ENCODE results near the gene IER3IP1.

The IER3IP1 gene

GRCh38 chr18:47174545-47175116, 1.5 kb downstream of the IER3IP1 start:
- H3K4me3 ChIP-seq (replicated peaks in 1 of 2; ENCODE audit: low read depth in 2 of 2, low read length in 2 of 2) = peak overlapping the region; percentile 84 to 86
- DNase-seq (ENCODE audit: low read depth in 2 of 2) = no peak
- TF ChIP-seq, protein P1, sequence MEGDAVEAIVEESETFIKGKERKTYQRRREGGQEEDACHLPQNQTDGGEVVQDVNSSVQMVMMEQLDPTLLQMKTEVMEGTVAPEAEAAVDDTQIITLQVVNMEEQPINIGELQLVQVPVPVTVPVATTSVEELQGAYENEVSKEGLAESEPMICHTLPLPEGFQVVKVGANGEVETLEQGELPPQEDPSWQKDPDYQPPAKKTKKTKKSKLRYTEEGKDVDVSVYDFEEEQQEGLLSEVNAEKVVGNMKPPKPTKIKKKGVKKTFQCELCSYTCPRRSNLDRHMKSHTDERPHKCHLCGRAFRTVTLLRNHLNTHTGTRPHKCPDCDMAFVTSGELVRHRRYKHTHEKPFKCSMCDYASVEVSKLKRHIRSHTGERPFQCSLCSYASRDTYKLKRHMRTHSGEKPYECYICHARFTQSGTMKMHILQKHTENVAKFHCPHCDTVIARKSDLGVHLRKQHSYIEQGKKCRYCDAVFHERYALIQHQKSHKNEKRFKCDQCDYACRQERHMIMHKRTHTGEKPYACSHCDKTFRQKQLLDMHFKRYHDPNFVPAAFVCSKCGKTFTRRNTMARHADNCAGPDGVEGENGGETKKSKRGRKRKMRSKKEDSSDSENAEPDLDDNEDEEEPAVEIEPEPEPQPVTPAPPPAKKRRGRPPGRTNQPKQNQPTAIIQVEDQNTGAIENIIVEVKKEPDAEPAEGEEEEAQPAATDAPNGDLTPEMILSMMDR (IDR thresholded peaks at IDR 0.05; ENCODE audit: low read depth, low read length) = no peak

DNA sequence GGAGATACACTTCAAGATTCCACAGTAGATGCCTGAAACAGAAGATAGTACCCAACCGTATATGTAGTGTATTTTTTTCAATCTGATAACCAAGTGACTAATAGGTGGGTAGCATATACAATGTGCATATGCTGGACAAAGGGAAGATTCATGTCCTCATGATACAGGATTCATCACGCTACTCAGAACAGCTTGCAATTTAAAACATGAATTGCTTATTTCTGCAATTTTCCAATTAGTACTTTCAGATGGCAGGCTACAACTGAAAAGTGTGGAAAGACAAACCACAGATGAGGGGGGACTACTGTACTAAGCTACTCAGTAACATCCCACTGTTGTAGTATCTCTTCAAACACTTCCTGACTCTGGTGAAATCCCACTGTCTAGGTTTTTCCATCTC, 3.7 kb downstream of the IER3IP1 start:
- TF ChIP-seq, protein P1 (IDR thresholded peaks at IDR 0.05; ENCODE audit: low read depth, low read length) = no peak
- no peak overlapping the region for H3K4me3 ChIP-seq (replicated peaks in 1 of 2; ENCODE audit: low read depth in 2 of 2, low read length in 2 of 2)
- no peak for DNase-seq (ENCODE audit: low read depth in 2 of 2)

DNA sequence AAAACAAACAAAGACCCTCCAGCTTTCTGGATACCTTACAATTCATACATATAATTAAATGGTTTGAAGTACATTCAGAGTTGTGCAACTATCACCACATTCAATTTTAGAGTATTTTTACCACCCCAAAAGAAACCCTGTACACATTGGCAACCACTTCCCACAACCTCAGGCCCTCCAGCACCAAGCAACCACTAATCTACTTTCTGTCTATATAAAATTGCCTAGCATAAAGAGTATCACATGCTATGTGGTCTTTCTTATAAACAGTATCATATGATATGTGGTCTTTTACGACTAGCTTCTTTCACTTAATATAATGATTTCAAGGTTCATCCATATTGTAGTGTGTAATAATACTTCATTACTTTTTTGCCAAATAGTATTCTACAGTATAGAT, 7.3 kb downstream of the IER3IP1 start:
- DNase-seq (ENCODE audit: low read depth in 2 of 2) = no peak
- TF ChIP-seq, protein P1 (IDR thresholded peaks at IDR 0.05; ENCODE audit: low read depth, low read length) = no peak
- H3K4me3 ChIP-seq (replicated peaks in 1 of 2; ENCODE audit: low read depth in 2 of 2, low read length in 2 of 2) = no peak overlapping the region

- no peak for DNase-seq (ENCODE audit: low read depth in 2 of 2)
- H3K4me3 ChIP-seq (replicated peaks in 1 of 2; ENCODE audit: low read depth in 2 of 2, low read length in 2 of 2) = no peak overlapping the region
- TF ChIP-seq, protein P1 (IDR thresholded peaks at IDR 0.05; ENCODE audit: low read depth, low read length) = no peak
These were observed 7.7 kb downstream of the IER3IP1 start for GRCh38 chr18:47168509-47168908.

DNA sequence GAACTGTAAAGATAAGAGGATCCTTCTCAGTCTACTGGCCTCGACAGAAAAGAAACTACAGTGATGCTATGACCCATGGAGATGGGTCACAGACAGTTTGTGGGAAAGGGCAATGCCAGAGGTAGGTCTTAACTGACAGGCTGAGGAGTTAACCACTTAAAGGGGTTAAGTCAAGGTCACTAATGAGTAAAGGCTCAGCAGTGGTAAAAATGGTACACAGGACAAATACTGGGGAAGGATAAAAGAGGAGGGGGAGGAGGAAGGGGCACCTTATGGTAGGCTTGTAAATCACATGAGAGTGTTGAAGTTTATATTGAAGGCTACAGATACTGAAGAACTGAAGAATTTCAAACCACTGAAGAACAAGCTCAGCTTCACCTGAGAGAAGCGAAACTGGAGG, 9.9 kb downstream of the IER3IP1 start:
- no peak overlapping the region for H3K4me3 ChIP-seq (replicated peaks in 1 of 2; ENCODE audit: low read depth in 2 of 2, low read length in 2 of 2)
- TF ChIP-seq, protein P1 (IDR thresholded peaks at IDR 0.05; ENCODE audit: low read depth, low read length) = no peak
- no peak for DNase-seq (ENCODE audit: low read depth in 2 of 2)

DNA sequence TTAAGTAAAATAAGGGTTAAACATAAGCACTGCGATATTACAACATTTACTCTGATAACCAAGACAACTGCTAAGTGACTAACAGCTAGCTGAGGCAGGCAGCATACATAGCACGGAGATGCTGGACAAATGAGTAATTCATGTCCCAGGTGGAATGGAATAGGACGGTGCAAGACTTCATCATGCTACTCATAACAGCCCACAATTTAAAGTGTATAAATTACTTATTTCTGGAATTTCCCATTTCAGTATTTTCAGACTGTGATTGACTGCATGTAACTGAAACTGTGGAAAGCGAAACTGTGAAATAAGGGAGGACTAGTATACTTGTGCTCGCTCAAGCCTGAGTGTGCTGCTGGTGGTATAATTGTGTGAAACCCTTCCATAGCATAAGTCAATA, 12.9 kb downstream of the IER3IP1 start:
- peak; percentile 64 to 94 for DNase-seq (ENCODE audit: low read depth in 2 of 2)

More for the DNA sequence above, 12.9 kb downstream of the IER3IP1 start:
- H3K4me3 ChIP-seq (replicated peaks in 1 of 2; ENCODE audit: low read depth in 2 of 2, low read length in 2 of 2) = no peak overlapping the region
- TF ChIP-seq, protein P1 (IDR thresholded peaks at IDR 0.05; ENCODE audit: low read depth, low read length) = no peak

Measured in cardiac fibroblast (primary cell).